Vagina (tissue), 2 donors: ENCODE data around the gene HRH1. TPM values are rescaled to one million over a fixed set of nuclear protein-coding genes. Genes with fewer than 3 reads are reported as not detected.

ENCODE experiments used
- DNase-seq, 2 donors: peaks; one replicate each; pipeline ENCODE4 v3.0.0-alpha.2; 2017; ENCODE audit errors: extremely low spot score in 2 of 2
- H3K27ac ChIP-seq: fragments of 200-600 bp; sonication (generic); one replicate; pipeline ENCODE4 v1.5.1; 2019
- H3K27me3 ChIP-seq: fragments of 200-600 bp; sonication (generic); one replicate; pipeline ENCODE4 v1.5.1; 2019
- H3K36me3 ChIP-seq, 2 donors: fragments of 200-600 bp; sonication (generic); one replicate each; pipeline ENCODE4 v1.5.1; 2017 to 2019
- H3K4me1 ChIP-seq: fragments of 200-600 bp; sonication (generic); one replicate; pipeline ENCODE4 v1.5.1; 2019
- H3K4me3 ChIP-seq, 2 donors: fragments of 200-600 bp; sonication (generic); 1 replicate in 1 of 2; 2 replicates in 1 of 2; pipeline ENCODE4 v1.5.1; 2016 to 2019
- H3K9me3 ChIP-seq: fragments of 200-600 bp; sonication (generic); one replicate; pipeline ENCODE4 v1.5.1; 2019
- POLR2A ChIP-seq, 2 donors: fragments of 450-650 bp; IDR thresholded peaks; one replicate each; pipeline ENCODE4 v1.6.1; 2017; ENCODE audit warnings: antibody characterized with exemption in 2 of 2, mild to moderate bottlenecking in 2 of 2, moderate library complexity in 2 of 2
- POLR2AphosphoS5 ChIP-seq, 2 donors: sonication (generic); formaldehyde crosslinking; IDR thresholded peaks; one replicate each; pipeline ENCODE4 v1.9.0; 2017; ENCODE audit warnings: antibody characterized with exemption in 2 of 2, mild to moderate bottlenecking in 2 of 2, low read depth in 1 of 2; ENCODE audit not compliant: insufficient read depth in 1 of 2
- intact Hi-C: fragments of 100-400 bp; cut with DNase I; formaldehyde crosslinking; loops from one replicate; pipeline ENCODE4 v1.15.1; 2023
- total RNA-seq: library from RNA; depleted of rRNA; stranded (reverse); fragments of >200 nt; gene quantifications from one replicate; pipeline ENCODE4 v1.2.3, GENCODE V29; 2016
- TF ChIP-seq, protein P1 (sequence below), 3 experiments: fragments of 450-650 bp in 2 of 3; fragments of 200-600 bp in 1 of 3; sonication (generic) in 1 of 3; IDR thresholded peaks; one replicate each; pipeline ENCODE4 v1.5.1; 2017 to 2019; ENCODE audit warnings: antibody characterized with exemption in 3 of 3, mild to moderate bottlenecking in 2 of 3, moderate library complexity in 2 of 3

The HRH1 gene
- total RNA-seq, 1 donor from 2014 or later, result 9.3 TPM

- H3K27ac ChIP-seq, result peak overlapping the region; percentile 31
- H3K36me3 ChIP-seq, result no peaks in the 10 kb centered on the region
- no peak for DNase-seq
- H3K4me1 ChIP-seq, result peaks cover 32% of the 10 kb centered on the region
- no peak overlapping the region for H3K4me3 ChIP-seq
- intact Hi-C loops, result no loop called here
- no peaks in the 10 kb centered on the region for H3K9me3 ChIP-seq
- no peaks in the 10 kb centered on the region for H3K27me3 ChIP-seq
- TF ChIP-seq, protein P1, sequence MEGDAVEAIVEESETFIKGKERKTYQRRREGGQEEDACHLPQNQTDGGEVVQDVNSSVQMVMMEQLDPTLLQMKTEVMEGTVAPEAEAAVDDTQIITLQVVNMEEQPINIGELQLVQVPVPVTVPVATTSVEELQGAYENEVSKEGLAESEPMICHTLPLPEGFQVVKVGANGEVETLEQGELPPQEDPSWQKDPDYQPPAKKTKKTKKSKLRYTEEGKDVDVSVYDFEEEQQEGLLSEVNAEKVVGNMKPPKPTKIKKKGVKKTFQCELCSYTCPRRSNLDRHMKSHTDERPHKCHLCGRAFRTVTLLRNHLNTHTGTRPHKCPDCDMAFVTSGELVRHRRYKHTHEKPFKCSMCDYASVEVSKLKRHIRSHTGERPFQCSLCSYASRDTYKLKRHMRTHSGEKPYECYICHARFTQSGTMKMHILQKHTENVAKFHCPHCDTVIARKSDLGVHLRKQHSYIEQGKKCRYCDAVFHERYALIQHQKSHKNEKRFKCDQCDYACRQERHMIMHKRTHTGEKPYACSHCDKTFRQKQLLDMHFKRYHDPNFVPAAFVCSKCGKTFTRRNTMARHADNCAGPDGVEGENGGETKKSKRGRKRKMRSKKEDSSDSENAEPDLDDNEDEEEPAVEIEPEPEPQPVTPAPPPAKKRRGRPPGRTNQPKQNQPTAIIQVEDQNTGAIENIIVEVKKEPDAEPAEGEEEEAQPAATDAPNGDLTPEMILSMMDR (IDR thresholded peaks at IDR 0.05), result no peak
- TF ChIP-seq POLR2A (IDR thresholded peaks at IDR 0.05) (no peak), POLR2AphosphoS5 (IDR thresholded peaks at IDR 0.05; ENCODE audit: insufficient read depth in 1 of 2, low read depth in 1 of 2) (no peak)
Measured at GRCh38 chr3:11283139-11283475, 128.8 kb downstream of the HRH1 start.

DNA sequence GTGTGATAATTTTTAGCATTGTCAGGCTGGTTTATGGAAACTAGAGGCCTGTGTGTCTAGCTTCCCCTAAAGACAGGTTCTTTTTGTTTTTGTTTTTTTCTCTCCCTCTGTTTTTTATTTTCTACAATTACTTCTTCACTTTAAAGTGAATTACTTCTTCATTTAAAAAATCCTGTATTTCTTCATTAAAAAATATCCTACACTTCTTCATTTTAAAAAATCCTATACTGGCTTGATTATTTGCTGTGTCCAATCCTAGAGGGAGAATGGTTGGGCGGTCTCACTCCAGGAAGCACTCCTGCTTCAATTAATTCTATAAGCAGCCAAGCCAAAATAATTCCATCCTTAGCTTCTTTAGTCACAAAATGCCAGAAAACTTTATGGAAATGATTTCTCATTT lies 129.7 kb downstream of the HRH1 start:
- H3K4me1 ChIP-seq, result peaks cover 41% of the 10 kb centered on the region
- no peak overlapping the region for H3K4me3 ChIP-seq
- H3K9me3 ChIP-seq, result no peaks in the 10 kb centered on the region
- DNase-seq, result no peak
- no peaks in the 10 kb centered on the region for H3K36me3 ChIP-seq
- intact Hi-C loops, result no loop called here
- no peak overlapping the region for H3K27ac ChIP-seq
- H3K27me3 ChIP-seq, result no peaks in the 10 kb centered on the region
- TF ChIP-seq POLR2AphosphoS5 (IDR thresholded peaks at IDR 0.05; ENCODE audit: insufficient read depth in 1 of 2, low read depth in 1 of 2) (no peak), POLR2A (IDR thresholded peaks at IDR 0.05) (no peak)
- TF ChIP-seq, protein P1 (IDR thresholded peaks at IDR 0.05), result no peak

DNA sequence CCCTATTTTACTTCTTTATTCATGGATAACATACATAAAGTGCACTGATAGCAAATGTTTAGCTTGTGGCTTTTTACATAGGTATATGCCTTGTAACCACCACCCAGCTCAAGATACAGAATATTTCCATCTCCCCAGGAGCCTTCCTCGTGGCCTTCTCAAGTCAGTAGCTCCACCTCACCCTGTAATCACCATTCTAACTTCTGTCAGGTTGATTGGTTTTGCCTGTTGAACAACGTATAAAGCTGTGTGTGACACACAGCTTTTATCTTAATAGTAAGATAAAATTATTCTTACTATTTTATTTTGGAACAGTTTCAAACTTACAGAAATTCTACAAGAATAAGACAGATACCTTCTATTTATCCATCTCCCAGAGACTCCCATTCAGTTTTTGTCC lies 131.2 kb downstream of the HRH1 start:
- H3K27ac ChIP-seq, result no peak overlapping the region
- H3K4me3 ChIP-seq, result no peak overlapping the region
- TF ChIP-seq, protein P1 (IDR thresholded peaks at IDR 0.05), result no peak
- TF ChIP-seq POLR2AphosphoS5 (IDR thresholded peaks at IDR 0.05; ENCODE audit: insufficient read depth in 1 of 2, low read depth in 1 of 2) (no peak), POLR2A (IDR thresholded peaks at IDR 0.05) (no peak)
- no peaks in the 10 kb centered on the region for H3K36me3 ChIP-seq
- no peaks in the 10 kb centered on the region for H3K9me3 ChIP-seq
- intact Hi-C loops, result no loop called here
- H3K27me3 ChIP-seq, result no peaks in the 10 kb centered on the region
- peaks cover 53% of the 10 kb centered on the region for H3K4me1 ChIP-seq
- no peak for DNase-seq

DNA sequence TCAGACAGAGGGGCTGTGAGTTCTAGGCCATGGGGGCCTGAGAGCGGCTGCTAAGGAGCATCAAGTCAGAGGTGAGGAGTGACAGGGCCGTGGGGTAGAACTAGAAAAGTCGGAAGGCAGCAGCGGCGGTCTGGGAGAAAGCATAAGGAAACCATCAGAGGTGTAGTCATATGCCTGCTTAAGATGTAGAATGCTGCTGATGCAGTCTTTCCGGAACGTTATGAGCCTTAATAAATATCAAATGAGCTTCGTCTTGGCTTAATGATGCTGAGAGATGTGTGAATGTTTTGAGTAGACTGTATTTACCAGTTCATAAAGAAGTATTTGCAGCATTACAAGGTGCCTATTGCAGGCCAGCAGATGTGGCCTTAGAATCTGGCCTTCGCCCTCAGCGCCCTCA lies 133.1 kb downstream of the HRH1 start:
- no peaks in the 10 kb centered on the region for H3K27me3 ChIP-seq
- TF ChIP-seq POLR2AphosphoS5 (IDR thresholded peaks at IDR 0.05; ENCODE audit: insufficient read depth in 1 of 2, low read depth in 1 of 2), result no peak
- TF ChIP-seq, protein P1 (IDR thresholded peaks at IDR 0.05), result no peak
- TF ChIP-seq POLR2A (IDR thresholded peaks at IDR 0.05), result no peak
- no peaks in the 10 kb centered on the region for H3K36me3 ChIP-seq
- DNase-seq, result no peak
- intact Hi-C loops, result no loop called here
- no peaks in the 10 kb centered on the region for H3K9me3 ChIP-seq
- H3K4me3 ChIP-seq, result no peak overlapping the region
- H3K27ac ChIP-seq, result peak overlapping the region; percentile 73
- H3K4me1 ChIP-seq, result peaks cover 48% of the 10 kb centered on the region

- peak overlapping the region; percentile 73 for H3K27ac ChIP-seq
Measured at GRCh38 chr3:11288021-11288491, 133.8 kb downstream of the HRH1 start.

More at GRCh38 chr3:11288021-11288491, 133.8 kb downstream of the HRH1 start:
- TF ChIP-seq, protein P1 (IDR thresholded peaks at IDR 0.05), result no peak
- TF ChIP-seq POLR2A (IDR thresholded peaks at IDR 0.05) (no peak), POLR2AphosphoS5 (IDR thresholded peaks at IDR 0.05; ENCODE audit: insufficient read depth in 1 of 2, low read depth in 1 of 2) (no peak)
- intact Hi-C loops, result no loop called here
- no peaks in the 10 kb centered on the region for H3K27me3 ChIP-seq
- H3K36me3 ChIP-seq, result no peaks in the 10 kb centered on the region
- H3K4me3 ChIP-seq, result no peak overlapping the region
- DNase-seq, result no peak
- peaks cover 42% of the 10 kb centered on the region for H3K4me1 ChIP-seq
- no peaks in the 10 kb centered on the region for H3K9me3 ChIP-seq
